ENCODE measurements around the gene PLCH2. TPM values are rescaled to one million over a fixed set of nuclear protein-coding genes. Genes with fewer than 3 reads are reported as not detected.

PLCH2 gene
- total and polyA plus RNA-seq, 9 of the 15 experiments (the other 6 are each of a cell fraction or from before 2014, with no cell fraction given) = 0.16 TPM; not detected in 8

DNA sequence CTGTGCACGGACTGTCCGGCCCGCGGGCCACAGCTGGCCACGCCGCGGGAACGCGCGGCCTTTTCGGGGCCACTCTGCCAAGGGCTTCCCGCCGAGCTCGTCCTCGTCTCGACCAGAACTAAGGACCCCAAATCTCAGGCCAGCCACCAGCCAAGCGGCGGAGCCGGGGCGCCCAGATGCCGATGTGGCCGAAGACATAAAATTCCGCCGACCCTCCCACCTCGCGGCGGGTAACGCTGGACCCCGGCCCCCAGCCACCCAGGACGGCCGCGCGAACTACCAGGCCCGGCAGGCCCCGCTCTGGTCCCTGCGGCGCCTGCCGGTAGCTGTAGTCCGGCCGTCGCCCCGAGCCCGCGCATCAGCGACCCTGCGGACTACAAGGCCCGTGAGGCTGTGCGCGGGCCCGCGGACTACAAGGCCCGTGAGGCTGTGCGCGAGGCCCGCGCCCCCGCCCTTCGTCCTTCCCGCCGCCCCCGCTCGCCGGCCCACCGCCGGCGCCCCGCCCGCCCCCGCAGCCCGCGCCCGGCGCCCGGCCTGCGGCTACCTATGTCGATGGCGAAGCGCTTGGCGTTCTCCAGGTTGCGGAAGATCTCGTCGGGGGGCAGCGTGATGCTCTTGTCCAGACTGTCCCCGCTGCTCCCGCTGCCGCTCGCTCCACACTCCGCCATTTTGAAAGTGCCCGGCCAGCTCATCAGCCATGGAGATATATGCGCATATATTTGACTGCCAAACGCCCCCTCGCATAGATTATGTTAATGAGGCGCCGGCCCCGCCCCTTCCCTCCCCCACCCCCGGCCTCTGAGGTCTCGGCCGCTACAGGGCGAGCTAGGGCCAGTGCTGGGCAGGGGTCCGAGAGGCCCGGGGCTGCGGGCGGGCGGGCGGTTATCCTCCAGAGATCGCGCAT lies 50.1 kb downstream of the PLCH2 start, which contains the start of gene PANK4 (continued):
- TF ChIP-seq, protein P1, sequence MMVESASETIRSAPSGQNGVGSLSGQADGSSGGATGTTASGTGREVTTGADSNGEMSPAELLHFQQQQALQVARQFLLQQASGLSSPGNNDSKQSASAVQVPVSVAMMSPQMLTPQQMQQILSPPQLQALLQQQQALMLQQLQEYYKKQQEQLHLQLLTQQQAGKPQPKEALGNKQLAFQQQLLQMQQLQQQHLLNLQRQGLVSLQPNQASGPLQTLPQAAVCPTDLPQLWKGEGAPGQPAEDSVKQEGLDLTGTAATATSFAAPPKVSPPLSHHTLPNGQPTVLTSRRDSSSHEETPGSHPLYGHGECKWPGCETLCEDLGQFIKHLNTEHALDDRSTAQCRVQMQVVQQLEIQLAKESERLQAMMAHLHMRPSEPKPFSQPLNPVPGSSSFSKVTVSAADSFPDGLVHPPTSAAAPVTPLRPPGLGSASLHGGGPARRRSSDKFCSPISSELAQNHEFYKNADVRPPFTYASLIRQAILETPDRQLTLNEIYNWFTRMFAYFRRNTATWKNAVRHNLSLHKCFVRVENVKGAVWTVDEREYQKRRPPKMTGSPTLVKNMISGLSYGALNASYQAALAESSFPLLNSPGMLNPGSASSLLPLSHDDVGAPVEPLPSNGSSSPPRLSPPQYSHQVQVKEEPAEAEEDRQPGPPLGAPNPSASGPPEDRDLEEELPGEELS (CRISPR knock-in tag; IDR thresholded peaks at IDR 0.05; ENCODE audit: borderline replicate concordance) = no peak
- TF ChIP-seq, protein P2, sequence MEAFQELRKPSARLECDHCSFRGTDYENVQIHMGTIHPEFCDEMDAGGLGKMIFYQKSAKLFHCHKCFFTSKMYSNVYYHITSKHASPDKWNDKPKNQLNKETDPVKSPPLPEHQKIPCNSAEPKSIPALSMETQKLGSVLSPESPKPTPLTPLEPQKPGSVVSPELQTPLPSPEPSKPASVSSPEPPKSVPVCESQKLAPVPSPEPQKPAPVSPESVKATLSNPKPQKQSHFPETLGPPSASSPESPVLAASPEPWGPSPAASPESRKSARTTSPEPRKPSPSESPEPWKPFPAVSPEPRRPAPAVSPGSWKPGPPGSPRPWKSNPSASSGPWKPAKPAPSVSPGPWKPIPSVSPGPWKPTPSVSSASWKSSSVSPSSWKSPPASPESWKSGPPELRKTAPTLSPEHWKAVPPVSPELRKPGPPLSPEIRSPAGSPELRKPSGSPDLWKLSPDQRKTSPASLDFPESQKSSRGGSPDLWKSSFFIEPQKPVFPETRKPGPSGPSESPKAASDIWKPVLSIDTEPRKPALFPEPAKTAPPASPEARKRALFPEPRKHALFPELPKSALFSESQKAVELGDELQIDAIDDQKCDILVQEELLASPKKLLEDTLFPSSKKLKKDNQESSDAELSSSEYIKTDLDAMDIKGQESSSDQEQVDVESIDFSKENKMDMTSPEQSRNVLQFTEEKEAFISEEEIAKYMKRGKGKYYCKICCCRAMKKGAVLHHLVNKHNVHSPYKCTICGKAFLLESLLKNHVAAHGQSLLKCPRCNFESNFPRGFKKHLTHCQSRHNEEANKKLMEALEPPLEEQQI (IDR thresholded peaks at IDR 0.05) = no peak
- TF ChIP-seq HNRNPLL (IDR thresholded peaks at IDR 0.05; ENCODE audit: low read depth, low read length, poor library complexity, severe bottlenecking) (no peak), SETDB1 (IDR thresholded peaks at IDR 0.05; ENCODE audit: low read length) (no peak), EZH2 (IDR thresholded peaks at IDR 0.05; ENCODE audit: borderline replicate concordance, low read depth, low read length) (no peak), PYGO2 (tag; IDR thresholded peaks at IDR 0.05) (no peak), TAF7 (tag; IDR thresholded peaks at IDR 0.05) (peak; percentile 39; the same call in 1 of the 2 replicates), KDM4B (IDR thresholded peaks at IDR 0.05; ENCODE audit: borderline replicate concordance in 2 of 2, low read depth in 1 of 2) (peak in 1 of 2 experiments; percentile 73; a peak in 1 of 4 replicates), ZNF644 (tag; IDR thresholded peaks at IDR 0.05; ENCODE audit: low read depth) (peak; percentile 99), ZNF274 (IDR thresholded peaks at IDR 0.05; ENCODE audit: borderline replicate concordance, low read depth, low read length) (no peak), GATAD2B (IDR thresholded peaks at IDR 0.05; ENCODE audit: borderline replicate concordance) (0 out of 2 replicates have a peak, but pooled peaks have one; percentile 54), EHMT2 (IDR thresholded peaks at IDR 0.05) (no peak), MYBL2 (IDR thresholded peaks at IDR 0.05; ENCODE audit: low read depth) (no peak), MYBL2 (CRISPR knock-in tag; IDR thresholded peaks at IDR 0.05; ENCODE audit: borderline replicate concordance) (no peak), KLF13 (tag; IDR thresholded peaks at IDR 0.05; ENCODE audit: borderline replicate concordance, low read depth) (peak; percentile 55; the same call in 1 of the 2 replicates), HIVEP1 (CRISPR knock-in tag; IDR thresholded peaks at IDR 0.05) (peak; percentile 81; the same call in 1 of the 2 replicates), PCBP2 (IDR thresholded peaks at IDR 0.05; ENCODE audit: low read depth, low read length, poor library complexity, severe bottlenecking) (no peak), EWSR1 (IDR thresholded peaks at IDR 0.05; ENCODE audit: borderline replicate concordance, low read depth, partially characterized antibody) (no peak), ZNF57 (CRISPR knock-in tag; IDR thresholded peaks at IDR 0.05) (no peak), GTF2F1 (IDR thresholded peaks at IDR 0.05; ENCODE audit: low read depth, low read length) (no peak; the same call in 1 of the 2 replicates), MCM7 (IDR thresholded peaks at IDR 0.05) (no peak), KAT7 (CRISPR knock-in tag; IDR thresholded peaks at IDR 0.05; ENCODE audit: borderline replicate concordance) (no peak; the same call in 1 of the 2 replicates)
- TF ChIP-seq, protein P3, sequence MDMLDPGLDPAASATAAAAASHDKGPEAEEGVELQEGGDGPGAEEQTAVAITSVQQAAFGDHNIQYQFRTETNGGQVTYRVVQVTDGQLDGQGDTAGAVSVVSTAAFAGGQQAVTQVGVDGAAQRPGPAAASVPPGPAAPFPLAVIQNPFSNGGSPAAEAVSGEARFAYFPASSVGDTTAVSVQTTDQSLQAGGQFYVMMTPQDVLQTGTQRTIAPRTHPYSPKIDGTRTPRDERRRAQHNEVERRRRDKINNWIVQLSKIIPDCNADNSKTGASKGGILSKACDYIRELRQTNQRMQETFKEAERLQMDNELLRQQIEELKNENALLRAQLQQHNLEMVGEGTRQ (CRISPR knock-in tag; IDR thresholded peaks at IDR 0.05) = no peak
